ENCODE data around the gene GNAI3.

The GNAI3 gene

GRCh38 chr1:109543283-109543987 lies 5.0 kb upstream of the GNAI3 start:
- no peaks in the 10 kb centered on the region; the same call in 1 of the 2 replicates for H3K9me3 ChIP-seq
- no peaks in the 10 kb centered on the region for H3K36me3 ChIP-seq (replicated peaks)
- H3K27me3 ChIP-seq (ENCODE audit: low read depth) = no peaks in the 10 kb centered on the region; the same call in 1 of the 2 replicates
- H3K4me1 ChIP-seq = no peaks in the 10 kb centered on the region; the same call in 1 of the 2 replicates
- DNase-seq (ENCODE audit: low spot score in 2 of 2) = no peak
- no peak overlapping the region for H3K4me3 ChIP-seq
- in situ Hi-C loops (cut with MboI; ENCODE audit: low sequenced_read_pairs) = loop anchor here (10.0 kb wide), 1 partner anchor 441 kb away; the partner anchor contains the start of gene AHCYL1

- no peaks in the 10 kb centered on the region; the same call in 1 of the 2 replicates for H3K4me1 ChIP-seq
- no peaks in the 10 kb centered on the region for H3K36me3 ChIP-seq (replicated peaks)
- DNase-seq (ENCODE audit: low spot score in 2 of 2) = no peak
- H3K27me3 ChIP-seq (ENCODE audit: low read depth) = no peaks in the 10 kb centered on the region; the same call in 1 of the 2 replicates
- in situ Hi-C loops (cut with MboI; ENCODE audit: low sequenced_read_pairs) = loop anchor here (10.0 kb wide), 1 partner anchor 441 kb away; the partner anchor contains the start of gene AHCYL1
- H3K4me3 ChIP-seq = no peak overlapping the region
- no peaks in the 10 kb centered on the region; the same call in 1 of the 2 replicates for H3K9me3 ChIP-seq
Observed at GRCh38 chr1:109543988-109544735, 4.3 kb upstream of the GNAI3 start.

GRCh38 chr1:109546311-109547109 lies 1.9 kb upstream of the GNAI3 start:
- in situ Hi-C loops (cut with MboI; ENCODE audit: low sequenced_read_pairs) = loop anchor here (5.0 to 10.0 kb wide), 3 partner anchors 81 to 438 kb away; partner anchors contain the start of gene AHCYL1
- no peaks in the 10 kb centered on the region for H3K27me3 ChIP-seq (ENCODE audit: low read depth)
- H3K4me3 ChIP-seq = peak overlapping the region; percentile 90

GRCh38 chr1:109547463-109548320 lies 723 bp upstream of the GNAI3 start:
- DNase-seq (ENCODE audit: low spot score in 2 of 2) = peak; percentile 32 to 37
- Histone ChIP-seq H3K4me1 (peaks cover 8% of the 10 kb centered on the region), H3K27me3 (ENCODE audit: low read depth) (no peaks in the 10 kb centered on the region), H3K9me3 (no peaks in the 10 kb centered on the region; the same call in 1 of the 2 replicates), H3K4me3 (peak overlapping the region; percentile 90), H3K36me3 (replicated peaks) (no peaks in the 10 kb centered on the region)
- in situ Hi-C loops (cut with MboI; ENCODE audit: low sequenced_read_pairs) = loop anchor here (5.0 to 10.0 kb wide), 3 partner anchors 80 to 437 kb away; partner anchors contain the start of gene AHCYL1

More at GRCh38 chr1:109546311-109547109, 1.9 kb upstream of the GNAI3 start:
- peaks cover 7% of the 10 kb centered on the region for H3K4me1 ChIP-seq
- no peaks in the 10 kb centered on the region for H3K36me3 ChIP-seq (replicated peaks)
- no peaks in the 10 kb centered on the region; the same call in 1 of the 2 replicates for H3K9me3 ChIP-seq
- DNase-seq (ENCODE audit: low spot score in 2 of 2) = peak; percentile 88 to 95

GRCh38 chr1:109556563-109556962 lies 8.1 kb downstream of the GNAI3 start:
- H3K36me3 ChIP-seq (replicated peaks) = no peaks in the 10 kb centered on the region
- H3K9me3 ChIP-seq = no peaks in the 10 kb centered on the region
- in situ Hi-C loops (cut with MboI; ENCODE audit: low sequenced_read_pairs) = no loop called here
- H3K27me3 ChIP-seq (ENCODE audit: low read depth) = no peaks in the 10 kb centered on the region
- DNase-seq (ENCODE audit: low spot score in 2 of 2) = no peak
- H3K4me1 ChIP-seq = peaks cover 12% of the 10 kb centered on the region
- H3K4me3 ChIP-seq = no peak overlapping the region

GRCh38 chr1:109557520-109557919 lies 9.1 kb downstream of the GNAI3 start:
- Histone ChIP-seq H3K4me3 (no peak overlapping the region), H3K9me3 (no peaks in the 10 kb centered on the region), H3K4me1 (peaks cover 12% of the 10 kb centered on the region), H3K27me3 (ENCODE audit: low read depth) (no peaks in the 10 kb centered on the region), H3K36me3 (replicated peaks) (no peaks in the 10 kb centered on the region)
- no peak for DNase-seq (ENCODE audit: low spot score in 2 of 2)
- in situ Hi-C loops (cut with MboI; ENCODE audit: low sequenced_read_pairs) = no loop called here

GRCh38 chr1:109559995-109560394 lies 11.6 kb downstream of the GNAI3 start:
- Histone ChIP-seq H3K36me3 (replicated peaks) (no peaks in the 10 kb centered on the region), H3K4me3 (no peak overlapping the region), H3K9me3 (no peaks in the 10 kb centered on the region), H3K4me1 (no peaks in the 10 kb centered on the region), H3K27me3 (ENCODE audit: low read depth) (no peaks in the 10 kb centered on the region)
- in situ Hi-C loops (cut with MboI; ENCODE audit: low sequenced_read_pairs) = no loop called here
- DNase-seq (ENCODE audit: low spot score in 2 of 2) = no peak

GRCh38 chr1:109564194-109564878 lies 15.9 kb downstream of the GNAI3 start:
- Histone ChIP-seq H3K36me3 (replicated peaks) (no peaks in the 10 kb centered on the region), H3K4me3 (no peak overlapping the region), H3K4me1 (no peaks in the 10 kb centered on the region), H3K27me3 (ENCODE audit: low read depth) (no peaks in the 10 kb centered on the region), H3K9me3 (no peaks in the 10 kb centered on the region)
- in situ Hi-C loops (cut with MboI; ENCODE audit: low sequenced_read_pairs) = no loop called here
- no peak for DNase-seq (ENCODE audit: low spot score in 2 of 2)

GRCh38 chr1:109565241-109565640 lies 16.8 kb downstream of the GNAI3 start:
- no peak overlapping the region for H3K4me3 ChIP-seq
- no peaks in the 10 kb centered on the region for H3K36me3 ChIP-seq (replicated peaks)
- H3K4me1 ChIP-seq = no peaks in the 10 kb centered on the region
- H3K9me3 ChIP-seq = no peaks in the 10 kb centered on the region
- in situ Hi-C loops (cut with MboI; ENCODE audit: low sequenced_read_pairs) = no loop called here
- H3K27me3 ChIP-seq (ENCODE audit: low read depth) = no peaks in the 10 kb centered on the region
- DNase-seq (ENCODE audit: low spot score in 2 of 2) = no peak

GRCh38 chr1:109566982-109567381 lies 18.6 kb downstream of the GNAI3 start:
- H3K27me3 ChIP-seq (ENCODE audit: low read depth) = no peaks in the 10 kb centered on the region
- no peaks in the 10 kb centered on the region for H3K4me1 ChIP-seq
- H3K4me3 ChIP-seq = no peak overlapping the region
- no peaks in the 10 kb centered on the region for H3K36me3 ChIP-seq (replicated peaks)
- H3K9me3 ChIP-seq = no peaks in the 10 kb centered on the region
- in situ Hi-C loops (cut with MboI; ENCODE audit: low sequenced_read_pairs) = no loop called here
- DNase-seq (ENCODE audit: low spot score in 2 of 2) = no peak

GRCh38 chr1:109567877-109568672 lies 19.7 kb downstream of the GNAI3 start:
- no peaks in the 10 kb centered on the region for H3K36me3 ChIP-seq (replicated peaks)
- no peaks in the 10 kb centered on the region for H3K9me3 ChIP-seq
- no peak overlapping the region for H3K4me3 ChIP-seq
- no peaks in the 10 kb centered on the region for H3K27me3 ChIP-seq (ENCODE audit: low read depth)
- no peak for DNase-seq (ENCODE audit: low spot score in 2 of 2)
- peaks cover under 1% of the 10 kb centered on the region for H3K4me1 ChIP-seq
- in situ Hi-C loops (cut with MboI; ENCODE audit: low sequenced_read_pairs) = no loop called here

- Histone ChIP-seq H3K4me1 (peaks cover 11% of the 10 kb centered on the region), H3K27me3 (ENCODE audit: low read depth) (no peaks in the 10 kb centered on the region), H3K36me3 (replicated peaks) (no peaks in the 10 kb centered on the region), H3K9me3 (no peaks in the 10 kb centered on the region), H3K4me3 (no peak overlapping the region)
- in situ Hi-C loops (cut with MboI; ENCODE audit: low sequenced_read_pairs) = no loop called here
- DNase-seq (ENCODE audit: low spot score in 2 of 2) = no peak
Observed at GRCh38 chr1:109569323-109569722, 20.9 kb downstream of the GNAI3 start.
